ENCODE measurements around the gene DSC3. TPM values are rescaled to one million over a fixed set of nuclear protein-coding genes. Genes with fewer than 3 reads are reported as not detected.

DSC3 gene
- total RNA-seq, 4 donors from 2014 or later: 0.38 to 2.0 (median 0.76) TPM

DNA sequence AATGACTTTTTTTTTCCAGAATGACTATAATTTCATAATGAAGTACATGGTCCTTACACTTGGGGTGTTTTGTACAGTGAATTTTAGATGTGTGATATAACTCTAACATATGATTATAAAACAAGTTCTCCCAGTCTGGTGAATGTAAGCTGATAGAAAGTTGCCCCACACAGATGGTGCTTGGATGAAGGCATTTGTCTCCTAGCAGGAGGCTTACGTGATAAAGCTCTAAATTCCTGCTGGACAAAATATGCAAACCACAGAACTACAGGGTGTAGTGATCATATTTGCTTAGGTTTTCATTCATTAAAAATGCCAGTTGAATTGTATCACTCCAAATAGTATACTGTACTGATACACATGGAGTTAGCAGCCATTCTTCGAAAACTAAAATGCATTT, 85.5 kb downstream of the DSC3 start:
- no peaks in the 10 kb centered on the region for H3K36me3 ChIP-seq
- no peak for DNase-seq
- no peaks in the 10 kb centered on the region for H3K27me3 ChIP-seq
- H3K4me1 ChIP-seq: no peaks in the 10 kb centered on the region
- TF ChIP-seq, protein P1, sequence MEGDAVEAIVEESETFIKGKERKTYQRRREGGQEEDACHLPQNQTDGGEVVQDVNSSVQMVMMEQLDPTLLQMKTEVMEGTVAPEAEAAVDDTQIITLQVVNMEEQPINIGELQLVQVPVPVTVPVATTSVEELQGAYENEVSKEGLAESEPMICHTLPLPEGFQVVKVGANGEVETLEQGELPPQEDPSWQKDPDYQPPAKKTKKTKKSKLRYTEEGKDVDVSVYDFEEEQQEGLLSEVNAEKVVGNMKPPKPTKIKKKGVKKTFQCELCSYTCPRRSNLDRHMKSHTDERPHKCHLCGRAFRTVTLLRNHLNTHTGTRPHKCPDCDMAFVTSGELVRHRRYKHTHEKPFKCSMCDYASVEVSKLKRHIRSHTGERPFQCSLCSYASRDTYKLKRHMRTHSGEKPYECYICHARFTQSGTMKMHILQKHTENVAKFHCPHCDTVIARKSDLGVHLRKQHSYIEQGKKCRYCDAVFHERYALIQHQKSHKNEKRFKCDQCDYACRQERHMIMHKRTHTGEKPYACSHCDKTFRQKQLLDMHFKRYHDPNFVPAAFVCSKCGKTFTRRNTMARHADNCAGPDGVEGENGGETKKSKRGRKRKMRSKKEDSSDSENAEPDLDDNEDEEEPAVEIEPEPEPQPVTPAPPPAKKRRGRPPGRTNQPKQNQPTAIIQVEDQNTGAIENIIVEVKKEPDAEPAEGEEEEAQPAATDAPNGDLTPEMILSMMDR (IDR thresholded peaks at IDR 0.05): no peak
- TF ChIP-seq POLR2A (IDR thresholded peaks at IDR 0.05): no peak
- H3K9me3 ChIP-seq: no peaks in the 10 kb centered on the region
- no peak overlapping the region for H3K27ac ChIP-seq
- no peak overlapping the region for H3K4me3 ChIP-seq

DNA sequence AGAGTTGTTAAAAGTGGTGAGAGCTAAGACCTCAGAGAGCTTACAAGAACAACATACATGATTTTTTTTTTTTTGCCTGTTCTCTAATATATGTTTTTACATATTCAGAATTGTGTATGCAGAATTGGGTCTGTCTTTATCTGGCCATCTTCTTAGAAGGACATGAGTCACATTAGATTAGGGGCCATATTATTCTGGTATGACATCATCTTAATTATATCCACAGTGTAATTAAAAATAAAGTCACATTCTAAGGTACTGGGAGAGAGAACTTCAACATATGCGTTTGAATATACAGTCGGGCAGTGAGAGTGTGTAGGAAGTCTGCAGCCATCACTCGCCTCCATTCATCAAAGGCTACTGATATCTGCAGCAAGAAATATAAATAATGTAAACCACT, 88.3 kb downstream of the DSC3 start:
- DNase-seq: no peak
- Histone ChIP-seq H3K27ac (no peak overlapping the region), H3K9me3 (no peaks in the 10 kb centered on the region), H3K4me1 (no peaks in the 10 kb centered on the region), H3K4me3 (no peak overlapping the region), H3K27me3 (no peaks in the 10 kb centered on the region), H3K36me3 (no peaks in the 10 kb centered on the region)
- TF ChIP-seq POLR2A (IDR thresholded peaks at IDR 0.05): no peak
- TF ChIP-seq, protein P1 (IDR thresholded peaks at IDR 0.05): no peak

DNA sequence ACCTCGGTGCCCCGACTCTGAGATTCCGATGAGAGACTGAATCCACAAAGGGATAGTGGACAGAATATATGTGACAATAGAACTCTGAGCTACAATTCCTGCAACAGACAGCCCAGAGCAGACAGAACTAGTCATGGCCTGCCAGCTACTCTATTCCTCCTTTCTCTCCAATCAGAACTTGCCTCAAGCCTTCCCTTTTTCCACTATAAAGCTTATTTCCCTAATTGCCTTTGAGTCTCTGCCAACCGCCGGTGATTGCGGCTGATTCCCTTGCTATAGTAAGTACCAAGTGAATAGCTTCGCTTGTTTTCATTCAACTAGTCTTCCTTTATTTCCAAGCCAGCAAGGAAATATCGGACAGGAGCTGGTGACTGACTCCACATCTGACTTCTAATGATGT, 96.8 kb downstream of the DSC3 start:
- Histone ChIP-seq H3K36me3 (no peaks in the 10 kb centered on the region), H3K27me3 (no peaks in the 10 kb centered on the region), H3K9me3 (no peaks in the 10 kb centered on the region), H3K4me1 (no peaks in the 10 kb centered on the region), H3K27ac (no peak overlapping the region), H3K4me3 (no peak overlapping the region)
- no peak for DNase-seq
- no peak for TF ChIP-seq POLR2A (IDR thresholded peaks at IDR 0.05)
- TF ChIP-seq, protein P1 (IDR thresholded peaks at IDR 0.05): no peak

DNA sequence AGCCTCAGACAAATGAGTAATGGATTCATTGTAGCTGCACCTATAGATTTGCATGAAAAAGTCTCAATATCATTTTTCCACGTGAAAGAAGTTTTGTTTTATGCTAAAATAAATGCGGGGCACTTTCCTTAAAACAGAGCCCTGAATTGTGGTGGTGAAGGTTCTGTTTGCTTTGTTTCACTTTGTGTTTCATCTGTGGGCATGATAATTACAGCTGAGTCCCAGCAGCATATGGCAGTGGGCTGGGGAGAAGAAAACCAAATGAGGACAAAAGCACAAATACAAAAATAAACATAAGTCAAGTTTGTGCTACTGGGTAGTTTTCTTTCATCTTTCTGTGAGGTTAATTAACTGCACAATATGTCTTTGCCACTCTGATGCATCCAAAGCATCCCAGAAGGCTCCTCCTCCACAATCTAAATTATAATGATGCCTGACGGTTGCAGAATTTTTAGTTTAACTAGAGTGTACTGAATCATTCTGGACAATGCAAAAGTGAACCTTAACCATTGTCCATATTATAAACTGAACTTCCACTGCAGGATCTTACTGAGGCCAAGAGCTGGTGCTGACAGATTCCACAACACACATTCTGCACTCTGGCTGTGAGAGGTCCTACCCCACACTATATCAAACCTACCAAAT, 97.6 kb downstream of the DSC3 start:
- Histone ChIP-seq H3K9me3 (no peaks in the 10 kb centered on the region), H3K27ac (no peak overlapping the region), H3K27me3 (no peaks in the 10 kb centered on the region), H3K36me3 (no peaks in the 10 kb centered on the region), H3K4me3 (no peak overlapping the region), H3K4me1 (no peaks in the 10 kb centered on the region)
- DNase-seq: no peak
- TF ChIP-seq POLR2A (IDR thresholded peaks at IDR 0.05): no peak
- TF ChIP-seq, protein P1 (IDR thresholded peaks at IDR 0.05): no peak

DNA sequence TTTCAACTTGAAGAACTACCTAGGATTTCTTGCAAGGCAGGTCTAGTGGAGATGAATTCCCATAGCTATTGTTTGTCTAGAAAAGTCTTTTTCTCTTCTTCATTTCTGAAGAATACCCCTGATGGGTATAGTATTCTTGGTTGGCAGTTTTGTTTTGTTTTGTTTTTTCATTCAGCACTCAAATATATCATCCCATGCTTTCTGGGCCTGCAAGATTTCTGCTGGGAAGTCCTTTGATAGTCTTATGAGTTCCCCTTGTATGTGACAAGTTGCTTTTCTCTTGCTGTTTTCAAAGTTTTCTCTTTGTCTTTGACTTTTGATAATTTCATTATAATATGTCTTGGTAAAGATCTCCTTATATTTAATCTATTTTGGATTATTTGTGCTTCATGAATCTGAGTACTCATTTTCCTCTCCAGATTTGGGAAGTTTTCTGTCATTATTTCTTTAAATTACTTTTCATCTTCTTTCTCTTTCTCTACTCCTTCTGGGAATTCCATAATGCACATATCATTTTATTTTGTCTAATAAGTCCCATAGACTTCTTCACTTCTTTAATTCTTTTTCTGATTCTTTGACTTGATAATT, 101.5 kb downstream of the DSC3 start:
- Histone ChIP-seq H3K4me3 (no peak overlapping the region), H3K36me3 (no peaks in the 10 kb centered on the region), H3K9me3 (no peaks in the 10 kb centered on the region), H3K4me1 (no peaks in the 10 kb centered on the region), H3K27me3 (no peaks in the 10 kb centered on the region), H3K27ac (no peak overlapping the region)
- no peak for TF ChIP-seq POLR2A (IDR thresholded peaks at IDR 0.05)
- TF ChIP-seq, protein P1 (IDR thresholded peaks at IDR 0.05): no peak
- no peak for DNase-seq

Small RNA genes lying within 50 kb of the gene (small RNA-seq; reads per million reads assigned to genes)
- gene RNU6-857P: 0 reads per million in 2 donors

Other genes with a start within 250 kb of the DSC3 start
- 10 to 100 TPM in 3 of 4 donors, 1 to 10 TPM in 1; 9.9 to 90.0 (median 59.6) TPM for gene DSC2, start 59.7 kb upstream of the DSC3 start, total RNA-seq
- gene DSC1, start 120.1 kb upstream of the DSC3 start, total RNA-seq: under 1 TPM in 1 of 4 donors, not detected in 3; 0.35 TPM